Bronchial epithelial cell (primary cell): ENCODE measurements around the gene PSMD6. TPM values are rescaled to one million over a fixed set of nuclear protein-coding genes. Genes with fewer than 3 reads are reported as not detected.

ENCODE experiments used
- DNase-seq: peaks from one replicate; pipeline ENCODE4 v3.0.0-alpha.2; 2010; ENCODE audit warnings: low read depth
- FAIRE-seq: peaks from 2 replicates; lab custom pipeline; 2011; peaks lifted over from hg19 to GRCh38; lab: Jason Lieb, UNC
- H3K27me3 ChIP-seq: 2 replicates; pipeline ENCODE4 v1.5.1; 2011; ENCODE audit warnings: low read length; ENCODE audit not compliant: control insufficient read depth, insufficient read depth
- H3K36me3 ChIP-seq: 2 replicates; pipeline ENCODE4 v1.5.1; 2011; ENCODE audit warnings: low read length; ENCODE audit not compliant: control insufficient read depth, insufficient read depth
- H3K4me3 ChIP-seq: 2 replicates; pipeline ENCODE4 v1.5.1; 2011; ENCODE audit warnings: mild to moderate bottlenecking, low read depth, low read length, control low read depth
- total RNA-seq: library from RNA; depleted of rRNA; stranded (reverse); fragments of >200 nt; gene quantifications from 2 replicates; pipeline ENCODE4 v1.2.1, GENCODE V29; 2014
- TF ChIP-seq, protein P1 (sequence below): IDR thresholded peaks from 2 replicates; pipeline ENCODE4 v1.5.1; 2011; ENCODE audit warnings: mild to moderate bottlenecking, moderate library complexity, low read length, control low read depth, inconsistent platforms; ENCODE audit not compliant: insufficient read depth, severe bottlenecking

Gene PSMD6
- total RNA-seq, 1 donor from 2014 or later, result 52.9 TPM

DNA sequence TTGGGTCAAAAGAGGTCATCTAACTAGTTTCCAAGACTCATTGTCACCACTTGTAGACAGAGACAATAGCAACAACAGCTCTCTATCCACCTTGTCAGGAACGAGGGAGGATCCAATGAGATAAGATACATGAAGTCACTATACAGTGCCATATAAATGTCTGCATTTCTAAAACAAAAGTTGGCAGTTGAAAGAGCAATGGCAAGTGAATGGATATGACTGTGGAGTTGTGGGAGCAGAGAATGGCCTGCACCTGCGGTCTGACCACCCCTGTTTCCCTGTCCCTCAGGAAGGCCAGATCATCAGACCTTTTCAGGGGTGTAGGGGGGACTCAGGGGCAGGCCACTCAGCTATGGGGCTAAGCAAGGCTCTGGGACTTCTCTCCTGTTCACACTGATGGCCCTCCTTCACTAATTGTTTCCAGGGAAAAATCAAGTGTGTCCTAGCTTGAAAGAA lies 40.7 kb upstream of the PSMD6 start:
- Histone ChIP-seq H3K4me3 (no peak overlapping the region), H3K36me3 (no peaks in the 10 kb centered on the region), H3K27me3 (no peaks in the 10 kb centered on the region)
- TF ChIP-seq, protein P1, sequence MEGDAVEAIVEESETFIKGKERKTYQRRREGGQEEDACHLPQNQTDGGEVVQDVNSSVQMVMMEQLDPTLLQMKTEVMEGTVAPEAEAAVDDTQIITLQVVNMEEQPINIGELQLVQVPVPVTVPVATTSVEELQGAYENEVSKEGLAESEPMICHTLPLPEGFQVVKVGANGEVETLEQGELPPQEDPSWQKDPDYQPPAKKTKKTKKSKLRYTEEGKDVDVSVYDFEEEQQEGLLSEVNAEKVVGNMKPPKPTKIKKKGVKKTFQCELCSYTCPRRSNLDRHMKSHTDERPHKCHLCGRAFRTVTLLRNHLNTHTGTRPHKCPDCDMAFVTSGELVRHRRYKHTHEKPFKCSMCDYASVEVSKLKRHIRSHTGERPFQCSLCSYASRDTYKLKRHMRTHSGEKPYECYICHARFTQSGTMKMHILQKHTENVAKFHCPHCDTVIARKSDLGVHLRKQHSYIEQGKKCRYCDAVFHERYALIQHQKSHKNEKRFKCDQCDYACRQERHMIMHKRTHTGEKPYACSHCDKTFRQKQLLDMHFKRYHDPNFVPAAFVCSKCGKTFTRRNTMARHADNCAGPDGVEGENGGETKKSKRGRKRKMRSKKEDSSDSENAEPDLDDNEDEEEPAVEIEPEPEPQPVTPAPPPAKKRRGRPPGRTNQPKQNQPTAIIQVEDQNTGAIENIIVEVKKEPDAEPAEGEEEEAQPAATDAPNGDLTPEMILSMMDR, result no peak
- peak; percentile 43 for FAIRE-seq
- no peak for DNase-seq

DNA sequence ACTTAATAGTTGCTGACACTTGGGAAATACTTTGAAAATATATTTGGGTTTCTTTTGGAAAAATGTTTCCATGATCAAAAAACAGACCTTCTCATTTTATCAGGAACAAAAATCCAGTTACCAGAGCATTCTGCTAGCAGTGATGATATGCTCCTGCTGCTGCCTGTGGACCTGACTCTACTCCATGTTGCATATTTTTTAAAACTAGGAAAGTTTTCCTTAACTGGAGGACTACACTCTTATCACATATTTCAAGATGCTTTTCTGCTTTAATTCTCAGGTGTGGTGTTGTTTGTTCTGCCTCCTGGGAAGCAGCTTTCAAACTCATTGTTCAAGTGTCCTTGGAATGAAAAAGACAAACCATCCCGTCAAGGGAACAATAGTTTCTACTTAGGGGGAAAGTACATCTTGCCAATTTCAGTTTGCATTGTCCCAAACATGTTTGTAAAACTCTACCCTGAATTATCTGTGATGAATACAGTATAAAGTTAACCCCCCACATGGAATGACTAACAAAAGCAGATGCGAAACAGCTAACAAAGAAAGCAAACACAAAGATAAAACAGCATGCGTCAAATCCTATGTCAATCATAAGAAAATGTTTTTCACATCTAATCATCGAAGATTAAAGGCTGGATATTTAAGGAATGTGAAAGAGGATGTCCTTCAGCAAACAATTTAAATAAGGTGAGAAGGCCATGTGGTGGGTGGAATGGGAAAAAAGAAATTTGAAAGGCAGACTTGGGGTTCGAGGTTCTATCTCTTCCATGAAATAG lies 40.1 kb upstream of the PSMD6 start:
- no peak for FAIRE-seq
- Histone ChIP-seq H3K4me3 (no peak overlapping the region), H3K27me3 (no peaks in the 10 kb centered on the region), H3K36me3 (no peaks in the 10 kb centered on the region)
- DNase-seq, result peak; percentile 69
- TF ChIP-seq, protein P1, result no peak

DNA sequence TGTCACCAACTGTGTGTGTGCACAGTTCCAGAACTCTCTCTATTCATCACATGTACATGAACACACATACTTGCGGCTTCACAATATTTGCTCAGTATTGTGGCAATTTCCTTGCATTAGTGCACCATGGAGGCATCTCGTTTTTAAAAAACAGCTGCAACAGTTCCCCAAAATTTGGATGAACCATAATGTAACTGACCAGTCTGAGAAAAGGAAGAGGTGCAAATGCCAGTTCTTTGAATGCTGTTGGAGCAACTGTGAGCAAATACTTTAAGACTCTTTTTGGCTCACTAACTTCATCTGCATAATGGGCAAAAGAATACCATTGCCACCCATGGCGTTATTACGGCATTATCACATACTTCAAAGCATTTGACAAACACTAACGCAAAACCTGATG lies 38.3 kb upstream of the PSMD6 start:
- Histone ChIP-seq H3K4me3 (no peak overlapping the region), H3K36me3 (no peaks in the 10 kb centered on the region), H3K27me3 (no peaks in the 10 kb centered on the region)
- no peak for DNase-seq
- FAIRE-seq, result no peak
- TF ChIP-seq, protein P1, result no peak

DNA sequence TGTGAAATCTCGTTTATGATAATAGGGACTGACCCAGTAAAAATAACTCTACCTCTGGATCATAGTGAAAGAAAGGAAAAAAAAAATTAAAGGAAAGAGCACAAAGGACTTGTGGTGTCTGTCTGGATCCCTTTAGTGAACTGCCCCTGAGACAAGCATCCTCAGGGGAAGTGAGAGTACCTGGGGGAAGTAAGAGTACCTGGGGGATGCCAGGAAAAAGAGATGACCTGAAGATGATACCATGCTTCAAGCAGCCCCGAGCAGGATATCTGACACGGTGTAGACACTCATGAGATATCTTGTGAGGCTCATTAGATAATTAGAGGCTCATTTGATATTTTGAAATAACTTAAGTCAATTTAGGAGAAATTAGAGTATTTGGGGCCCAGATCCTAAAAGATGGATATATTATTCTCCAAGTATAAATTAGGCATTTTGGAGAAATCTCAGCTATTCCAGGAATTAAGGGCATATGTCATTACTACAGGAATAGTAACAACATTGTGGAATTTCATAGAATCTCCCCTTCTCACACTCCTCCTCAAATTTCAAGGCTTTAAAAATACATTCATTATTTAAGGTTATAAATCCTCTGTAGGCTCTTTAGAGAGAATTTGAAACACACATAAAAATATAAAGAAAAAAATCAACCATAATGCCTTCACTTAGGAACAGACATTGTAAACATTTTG lies 36.3 kb upstream of the PSMD6 start:
- TF ChIP-seq, protein P1, result no peak
- Histone ChIP-seq H3K27me3 (no peaks in the 10 kb centered on the region), H3K36me3 (no peaks in the 10 kb centered on the region), H3K4me3 (no peak overlapping the region)
- DNase-seq (no peak), FAIRE-seq (no peak)

DNA sequence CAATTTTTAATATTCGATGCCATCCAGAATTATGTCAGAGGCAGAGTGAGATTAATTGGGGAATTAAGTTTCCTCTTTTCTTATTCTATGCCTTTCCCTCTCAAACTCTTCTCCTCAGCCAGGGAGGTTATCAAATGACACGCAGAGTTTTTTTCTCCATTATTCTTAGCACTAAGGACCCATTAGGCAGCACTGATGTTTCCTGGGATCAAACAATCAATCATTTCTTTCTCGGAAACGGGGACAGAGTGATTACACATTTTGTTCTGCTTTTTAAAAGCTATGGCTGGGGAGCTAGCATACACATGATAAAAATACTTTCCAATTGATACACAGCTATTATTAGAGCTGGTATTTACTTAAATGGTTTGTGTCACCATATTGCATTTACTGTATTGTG lies 35.3 kb upstream of the PSMD6 start:
- FAIRE-seq, result no peak
- DNase-seq, result no peak
- TF ChIP-seq, protein P1, result no peak
- H3K27me3 ChIP-seq, result no peaks in the 10 kb centered on the region
- H3K4me3 ChIP-seq, result no peak overlapping the region
- H3K36me3 ChIP-seq, result no peaks in the 10 kb centered on the region
